Cerebellar cortex (tissue), 1 donor: ENCODE data around the gene RASGEF1C.
"Not testable (repeated sequence)": the region's sequence is repeated elsewhere in the genome, so short reads cannot be mapped to it uniquely, and the experiment has no call there.

Source experiments
- DNase-seq: peaks from one replicate; pipeline ENCODE4 v3.0.0-alpha.2; 2015; ENCODE audit warnings: low spot score

Gene RASGEF1C

DNA sequence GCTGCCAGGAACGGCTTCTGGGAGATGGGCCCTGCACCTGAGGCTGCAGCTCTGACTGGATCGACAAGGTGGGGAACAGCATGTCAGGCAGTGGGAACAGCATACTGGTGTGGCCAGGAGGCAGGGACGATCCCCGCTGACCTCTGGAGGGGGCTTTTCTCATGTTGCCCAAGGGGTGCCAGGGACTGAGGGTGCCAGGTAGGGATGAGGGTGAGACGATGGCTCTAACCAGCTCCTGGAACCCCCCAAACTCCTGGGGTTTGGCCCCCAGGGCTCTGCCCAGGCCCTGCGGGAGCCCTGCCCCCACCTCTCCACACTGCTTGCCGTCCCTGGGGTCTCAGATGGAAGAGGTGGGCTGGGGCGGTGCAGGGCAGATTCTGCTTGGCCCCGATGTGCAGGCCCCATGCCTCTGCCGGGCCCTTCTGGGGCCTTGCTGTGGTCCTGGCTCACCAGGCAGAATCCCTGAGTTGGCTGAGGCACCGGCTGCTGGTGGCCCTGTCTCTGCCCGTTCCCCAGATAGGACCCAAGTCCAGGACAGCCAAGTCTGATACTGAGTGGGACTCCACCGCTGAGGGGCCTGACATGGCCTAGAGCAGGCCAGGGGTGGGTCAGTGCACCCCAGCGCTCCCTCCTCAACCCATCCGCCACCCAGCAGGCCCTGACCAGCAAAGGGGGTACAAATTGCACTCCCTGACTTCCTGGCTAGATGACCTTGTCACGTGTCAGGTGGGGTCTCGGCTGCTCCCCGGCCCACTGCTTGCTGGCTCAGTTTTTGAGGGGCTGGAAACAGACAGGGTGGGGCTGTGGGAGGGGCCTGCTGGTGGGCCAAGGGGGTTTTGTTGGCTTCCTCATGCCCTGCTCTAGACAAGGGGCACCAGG, 109.0 kb downstream of the RASGEF1C start:
- DNase-seq = no peak

DNA sequence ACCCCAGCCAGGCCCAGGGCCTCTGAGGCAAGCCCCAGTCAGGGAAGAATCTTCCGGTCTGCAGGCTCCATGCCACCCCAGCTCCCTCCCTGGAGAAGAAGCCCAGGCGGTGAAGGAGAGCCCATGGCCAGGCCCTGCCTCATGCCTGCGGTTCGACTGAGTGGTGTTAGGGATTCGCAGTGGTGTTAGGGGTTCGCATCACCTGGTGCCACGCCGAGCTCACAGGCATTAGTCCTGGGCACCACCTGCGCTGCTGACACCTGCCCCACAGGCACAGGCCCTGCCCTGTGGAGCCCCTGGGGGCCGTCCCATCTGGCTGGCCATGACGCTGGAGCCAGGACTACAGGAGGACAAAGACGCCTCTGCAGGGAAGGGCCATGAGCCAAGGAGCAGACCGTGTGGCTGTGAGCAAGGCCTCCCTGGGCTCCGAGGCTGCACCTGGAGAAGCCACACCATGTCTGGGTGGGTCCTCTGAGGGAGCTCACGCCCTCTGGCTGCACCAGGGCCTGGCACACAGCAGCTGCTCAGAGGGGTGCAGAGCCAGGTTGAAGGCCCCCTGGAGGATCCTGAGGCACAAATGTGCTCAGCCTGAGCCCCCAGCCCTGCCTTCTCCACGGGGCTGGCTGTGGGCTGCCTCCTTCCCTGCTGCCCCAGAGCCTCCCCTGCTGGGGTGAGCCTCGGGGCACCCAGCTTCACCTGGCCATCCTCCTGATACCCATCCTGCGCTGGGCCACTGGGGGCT, 109.8 kb downstream of the RASGEF1C start:
- DNase-seq = peak; percentile 31

DNA sequence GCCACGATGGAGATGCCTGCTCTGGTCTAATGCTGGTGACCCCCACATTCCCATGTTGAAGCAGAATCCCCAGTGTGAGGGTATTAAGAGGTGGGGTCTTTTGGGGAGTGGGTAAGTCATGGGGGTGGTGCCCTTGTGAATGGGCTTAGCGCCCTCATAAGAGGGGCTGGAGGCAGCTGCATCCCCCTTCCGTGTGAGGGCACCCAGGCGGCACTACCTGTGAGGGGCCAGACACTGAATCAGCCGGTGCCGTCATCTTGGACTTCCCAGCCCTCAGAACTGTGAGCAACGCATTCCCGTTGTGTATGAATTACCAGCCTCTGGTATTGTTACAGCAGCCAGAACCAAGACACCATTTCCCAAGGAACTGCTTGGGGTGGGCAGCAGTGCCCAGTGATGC, 110.5 kb downstream of the RASGEF1C start:
- DNase-seq = no peak

DNA sequence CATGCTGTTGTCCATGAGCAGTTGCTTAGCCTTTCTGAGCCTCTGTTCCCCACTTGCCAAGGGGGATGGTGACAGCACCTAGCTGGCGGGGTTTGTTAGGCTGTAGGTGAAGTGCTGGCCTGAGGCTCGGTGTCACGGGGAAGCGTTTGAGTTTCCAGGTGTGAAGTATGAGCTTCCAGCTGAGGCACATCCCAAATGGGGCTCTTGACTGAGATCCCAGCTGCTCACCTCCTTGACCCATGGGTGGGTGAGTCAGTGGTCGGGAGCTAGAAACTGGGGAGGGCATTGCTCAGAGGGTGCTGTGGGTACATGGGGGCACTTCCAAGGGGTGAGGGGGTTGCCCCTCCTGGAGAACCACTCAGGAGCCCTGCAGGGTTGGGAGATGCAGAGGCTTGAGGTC, 111.1 kb downstream of the RASGEF1C start:
- DNase-seq = no peak

DNA sequence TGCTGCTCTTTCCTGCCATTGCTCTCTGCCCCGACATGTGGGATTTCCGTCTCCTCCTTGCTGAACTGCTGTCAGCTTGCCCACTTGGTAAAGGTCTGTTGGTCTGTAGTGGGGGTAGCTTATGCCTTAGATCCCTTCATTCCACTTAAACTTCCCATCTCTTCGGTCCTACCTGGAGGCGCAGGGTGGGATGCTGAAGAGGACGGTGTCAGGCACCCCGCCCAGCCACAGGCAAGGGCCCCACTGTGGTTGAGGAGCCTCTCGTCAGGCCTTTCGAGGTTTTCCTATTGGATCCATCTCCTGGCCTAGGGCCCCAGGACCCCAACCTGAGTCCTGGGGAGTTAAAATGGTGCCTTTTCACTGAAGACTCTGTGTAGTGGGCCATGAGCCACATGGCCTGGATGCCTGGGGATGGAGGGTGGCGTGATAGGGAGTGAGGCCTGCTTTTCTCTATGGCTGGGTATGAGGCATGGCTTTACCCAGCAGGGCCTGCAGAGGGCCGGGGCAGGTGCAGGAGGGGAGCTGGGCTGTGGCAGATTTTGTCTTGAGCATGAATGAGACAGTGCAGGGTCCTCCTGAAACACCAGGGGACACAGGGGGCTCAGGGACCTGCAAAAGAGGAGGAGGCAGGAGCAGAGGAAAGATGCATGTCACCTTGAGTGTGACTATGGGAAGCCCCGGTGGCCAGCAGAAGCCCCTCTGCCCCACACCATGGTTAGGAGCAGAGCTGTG, 111.7 kb downstream of the RASGEF1C start:
- no peak for DNase-seq

DNA sequence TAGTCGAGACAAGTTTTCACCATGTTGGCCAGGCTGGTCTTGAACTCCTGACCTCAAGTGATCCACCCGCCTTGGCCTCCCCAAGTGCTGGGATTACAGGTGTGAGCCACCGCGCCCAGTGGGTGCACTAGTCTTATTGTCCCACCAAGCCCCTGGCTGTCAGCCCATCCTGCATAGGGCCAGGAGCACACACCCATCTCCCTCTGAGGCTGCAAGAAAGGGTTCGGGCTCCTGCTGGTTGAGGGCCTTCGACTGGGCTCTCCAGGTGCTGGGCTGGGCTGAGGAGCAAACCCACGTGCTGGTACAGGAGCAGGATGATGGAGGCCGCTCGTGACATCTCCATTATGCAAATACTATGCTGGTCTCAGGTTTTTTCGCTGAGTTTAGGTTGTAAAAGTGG, 112.4 kb downstream of the RASGEF1C start:
- DNase-seq = no peak

DNA sequence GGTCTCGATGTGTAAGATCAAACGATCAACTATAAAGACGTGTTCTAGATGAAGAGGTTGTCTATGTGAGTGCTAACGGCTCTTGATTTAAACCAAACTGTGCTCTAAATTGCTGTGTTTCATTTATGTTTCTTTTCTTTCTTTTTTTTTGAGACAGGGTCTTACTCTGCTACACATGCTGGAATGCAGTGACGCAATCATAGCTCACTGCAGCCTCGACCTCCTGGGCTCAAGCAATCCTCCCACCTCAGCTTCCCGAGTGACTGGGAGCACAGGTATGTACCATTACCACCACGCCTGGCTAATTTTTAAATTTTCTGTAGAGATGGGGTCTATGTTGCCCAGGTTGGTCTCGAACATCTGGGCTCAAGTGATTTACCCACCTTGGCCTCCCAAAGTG, 113.5 kb downstream of the RASGEF1C start:
- no peak for DNase-seq

DNA sequence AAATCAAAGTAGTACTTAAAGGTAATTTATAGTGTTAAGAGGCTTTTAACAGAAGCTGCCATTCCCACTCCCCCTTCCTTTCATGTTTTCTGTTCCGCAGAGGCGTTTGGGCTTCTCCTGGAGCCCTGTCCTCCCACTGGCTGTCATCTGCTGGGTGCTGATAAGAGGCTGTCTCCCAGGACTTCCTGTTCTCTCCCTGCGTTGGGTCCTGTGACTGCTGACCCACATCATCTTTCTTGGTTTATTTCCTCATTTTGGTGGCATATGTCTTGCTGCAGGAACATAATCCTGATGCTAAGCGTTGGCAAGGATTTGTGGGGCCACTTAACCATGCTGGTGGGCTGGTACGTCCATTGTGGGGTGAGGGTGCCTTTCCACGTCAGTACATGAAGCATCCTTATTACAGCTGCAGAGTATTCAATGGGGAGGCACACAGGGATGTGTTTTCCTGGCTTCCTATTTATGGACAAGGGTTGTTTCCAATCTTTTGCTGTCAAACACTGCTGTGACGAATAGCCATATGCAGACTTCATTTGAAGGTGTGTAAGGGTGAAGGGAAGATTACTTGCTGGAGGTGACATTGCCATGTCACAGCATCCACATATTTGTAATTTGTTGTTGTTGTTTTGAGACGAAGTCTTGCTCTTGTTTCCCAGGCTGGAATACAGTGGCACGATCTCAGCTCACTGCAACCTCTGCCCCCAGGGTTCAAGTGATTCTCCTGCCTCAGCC, 115.2 kb downstream of the RASGEF1C start:
- DNase-seq = no peak

DNA sequence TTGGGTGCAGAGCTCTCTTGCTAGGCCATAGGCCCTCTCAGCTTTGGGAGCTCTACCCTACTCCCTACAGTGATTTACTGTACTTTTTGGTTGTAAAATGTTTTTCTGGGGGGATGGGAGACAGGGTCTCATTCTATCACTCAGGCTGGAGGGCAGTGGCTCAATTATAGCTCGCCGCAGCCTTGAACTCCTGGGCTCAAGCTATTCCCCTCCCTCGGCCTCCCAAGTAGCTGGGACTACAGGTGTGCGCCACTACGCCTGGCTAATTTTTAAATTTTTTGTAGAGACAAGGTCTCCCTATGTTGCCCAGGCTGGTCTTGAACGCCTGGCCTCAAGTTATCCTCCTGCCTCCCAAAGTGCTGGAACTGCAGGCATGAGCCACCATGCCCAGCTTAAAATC, 115.8 kb downstream of the RASGEF1C start:
- DNase-seq = no peak

DNA sequence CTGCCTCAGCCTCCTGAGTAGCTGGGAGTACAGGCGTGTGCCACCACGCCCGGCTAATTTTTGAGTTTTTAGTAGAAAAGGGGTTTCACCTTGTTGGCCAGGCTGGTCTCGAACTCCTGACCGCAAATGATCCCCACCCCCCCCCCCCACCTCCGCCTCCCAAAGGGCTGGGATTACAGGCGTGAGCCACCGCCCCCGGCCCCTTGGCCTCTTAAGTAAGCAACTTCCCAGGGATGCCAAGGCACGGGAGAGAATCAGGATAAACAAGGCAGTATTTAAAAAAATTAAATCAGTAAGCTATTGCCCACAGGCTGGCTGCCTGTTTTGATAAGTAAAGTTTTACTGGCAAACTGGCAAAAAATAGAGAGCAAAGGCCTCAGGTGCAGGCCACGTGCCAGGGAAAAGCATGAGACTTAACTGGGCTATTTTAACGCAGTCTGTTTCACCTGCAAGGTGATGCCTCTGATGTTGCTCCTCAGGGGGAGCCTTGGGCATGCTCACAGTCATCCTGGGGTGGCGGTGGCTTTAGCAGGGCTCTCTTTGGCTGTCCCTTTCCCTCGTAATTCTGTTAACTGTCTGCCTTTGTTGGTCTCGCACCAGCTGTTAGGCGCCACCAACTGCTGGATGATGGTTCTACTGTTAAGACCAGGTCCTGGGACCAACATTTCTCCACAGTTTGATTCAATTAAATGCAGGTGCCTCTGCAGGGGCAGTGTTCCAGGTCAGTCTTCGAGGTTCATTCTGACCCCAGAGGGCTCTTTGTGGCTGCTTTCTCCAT, 118.1 kb downstream of the RASGEF1C start:
- DNase-seq = peak; percentile 72

DNA sequence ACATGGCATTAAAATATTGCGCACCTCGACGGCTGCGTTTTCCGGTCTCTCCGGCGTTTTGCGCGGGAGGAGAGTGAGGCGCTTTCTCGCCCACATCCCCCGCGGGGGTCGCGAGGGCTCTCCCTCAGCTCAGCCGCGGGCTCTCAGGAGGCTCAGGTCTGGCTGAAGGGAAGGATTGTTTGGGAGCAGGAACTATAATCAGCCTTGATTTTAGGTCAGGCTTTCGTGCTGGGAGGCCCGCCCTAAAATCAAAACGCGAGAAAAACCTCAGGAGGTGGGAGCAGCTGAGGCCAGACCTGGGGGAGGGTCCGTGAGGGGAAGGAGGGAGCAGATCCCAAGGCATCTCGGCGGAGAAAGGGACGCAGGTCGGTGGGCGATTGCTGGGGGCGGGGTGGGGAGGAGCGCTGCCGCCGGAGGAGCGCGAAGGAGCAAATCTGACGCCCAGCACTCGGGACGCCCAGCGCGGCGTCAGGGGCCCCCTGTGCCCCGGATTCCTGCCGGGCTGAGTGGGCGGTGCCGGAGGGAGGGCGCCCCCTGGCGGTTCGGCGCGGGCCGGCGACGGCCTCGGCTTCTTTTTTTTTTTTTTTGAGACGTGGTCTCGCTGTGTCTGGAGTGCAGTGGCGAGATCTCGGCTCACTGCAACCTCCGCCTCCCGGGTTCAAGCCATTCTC, 118.8 kb downstream of the RASGEF1C start:
- DNase-seq = peak; percentile 67

DNA sequence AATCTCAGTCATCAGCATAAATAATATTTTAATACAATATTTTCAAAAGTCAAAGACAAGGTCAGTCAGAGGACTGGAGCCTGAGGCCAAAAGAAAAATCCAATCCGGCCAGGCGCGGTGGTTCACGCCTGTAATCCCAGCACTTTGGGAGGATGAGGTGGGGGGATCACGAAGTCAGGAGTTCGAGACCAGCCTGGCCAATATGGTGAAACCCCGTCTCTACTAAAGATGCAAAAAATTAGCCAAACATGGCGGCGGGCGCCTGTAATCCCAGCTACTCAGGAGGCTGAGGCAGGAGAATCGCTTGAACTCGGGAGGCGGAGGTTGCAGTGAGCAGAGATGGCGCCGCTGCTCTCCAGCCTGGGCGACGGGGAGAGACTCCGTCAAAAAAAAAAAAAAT, 119.4 kb downstream of the RASGEF1C start:
- not testable (repeated sequence) for DNase-seq

DNA sequence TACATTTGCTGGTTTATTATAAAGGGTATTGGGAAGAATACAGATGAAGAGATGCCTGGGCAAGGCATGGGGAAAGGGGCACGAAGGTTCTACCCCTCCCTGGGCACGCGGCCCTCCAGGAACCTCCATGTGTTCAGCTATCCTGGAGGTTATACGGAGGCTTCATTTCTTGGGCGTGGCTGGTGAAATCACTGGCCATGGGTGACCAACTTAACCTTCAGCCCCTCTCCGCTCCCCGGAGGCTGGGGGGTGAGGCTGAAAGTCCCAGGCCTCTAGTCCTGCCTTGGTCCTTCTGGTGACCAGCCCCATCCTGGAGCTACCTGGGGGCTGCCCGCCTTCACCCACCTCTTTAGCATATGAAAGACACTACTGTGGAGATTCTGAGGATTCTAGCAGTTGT, 120.5 kb downstream of the RASGEF1C start:
- no peak for DNase-seq

DNA sequence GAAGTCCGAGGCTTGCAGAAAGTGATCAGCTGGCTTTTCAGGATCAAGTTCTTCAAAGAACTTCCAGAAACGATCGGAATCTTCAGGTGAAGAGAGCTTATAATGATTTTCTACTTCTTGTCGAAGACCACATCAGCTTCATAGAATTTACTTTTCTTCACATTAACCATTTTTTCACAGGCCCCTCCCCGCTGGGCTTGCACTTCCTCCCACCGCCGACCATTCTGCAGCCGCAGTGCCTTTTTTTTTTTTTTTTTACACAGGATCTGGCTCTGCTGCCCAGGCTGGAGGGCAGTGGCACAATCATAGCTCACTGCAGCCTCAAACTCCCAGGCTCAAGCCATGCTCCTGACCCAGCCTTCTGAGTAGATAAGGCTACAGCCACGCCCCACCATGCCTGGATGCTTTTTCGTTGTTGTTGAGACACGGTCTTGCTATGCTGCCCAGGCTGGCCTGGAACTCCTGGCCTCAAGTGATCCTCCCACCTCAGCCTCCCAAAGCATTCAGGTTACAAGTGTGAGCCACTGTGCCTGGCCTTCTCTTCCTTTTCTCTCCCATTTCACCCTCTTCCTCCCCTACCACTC, 122.1 kb downstream of the RASGEF1C start:
- DNase-seq = no peak

DNA sequence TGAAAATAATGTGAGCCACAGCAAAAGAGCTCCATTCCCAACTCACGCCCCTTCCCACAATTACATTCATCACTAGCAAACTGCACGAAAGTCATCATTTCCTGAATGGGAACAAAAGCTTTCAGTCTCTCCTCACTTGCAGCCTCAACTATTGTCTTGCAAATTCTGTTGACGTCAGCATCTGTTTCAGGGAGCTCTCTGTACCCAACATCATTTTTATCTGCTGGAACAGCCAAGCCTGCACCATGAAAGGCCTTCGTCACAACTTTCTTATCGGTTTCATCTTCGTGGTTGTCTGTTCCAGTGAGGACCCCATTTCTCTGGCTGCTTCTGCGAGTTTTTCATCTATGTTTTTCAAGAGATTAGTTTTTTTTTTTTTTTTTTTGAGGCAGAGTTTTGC, 123.2 kb downstream of the RASGEF1C start:
- no peak for DNase-seq

DNA sequence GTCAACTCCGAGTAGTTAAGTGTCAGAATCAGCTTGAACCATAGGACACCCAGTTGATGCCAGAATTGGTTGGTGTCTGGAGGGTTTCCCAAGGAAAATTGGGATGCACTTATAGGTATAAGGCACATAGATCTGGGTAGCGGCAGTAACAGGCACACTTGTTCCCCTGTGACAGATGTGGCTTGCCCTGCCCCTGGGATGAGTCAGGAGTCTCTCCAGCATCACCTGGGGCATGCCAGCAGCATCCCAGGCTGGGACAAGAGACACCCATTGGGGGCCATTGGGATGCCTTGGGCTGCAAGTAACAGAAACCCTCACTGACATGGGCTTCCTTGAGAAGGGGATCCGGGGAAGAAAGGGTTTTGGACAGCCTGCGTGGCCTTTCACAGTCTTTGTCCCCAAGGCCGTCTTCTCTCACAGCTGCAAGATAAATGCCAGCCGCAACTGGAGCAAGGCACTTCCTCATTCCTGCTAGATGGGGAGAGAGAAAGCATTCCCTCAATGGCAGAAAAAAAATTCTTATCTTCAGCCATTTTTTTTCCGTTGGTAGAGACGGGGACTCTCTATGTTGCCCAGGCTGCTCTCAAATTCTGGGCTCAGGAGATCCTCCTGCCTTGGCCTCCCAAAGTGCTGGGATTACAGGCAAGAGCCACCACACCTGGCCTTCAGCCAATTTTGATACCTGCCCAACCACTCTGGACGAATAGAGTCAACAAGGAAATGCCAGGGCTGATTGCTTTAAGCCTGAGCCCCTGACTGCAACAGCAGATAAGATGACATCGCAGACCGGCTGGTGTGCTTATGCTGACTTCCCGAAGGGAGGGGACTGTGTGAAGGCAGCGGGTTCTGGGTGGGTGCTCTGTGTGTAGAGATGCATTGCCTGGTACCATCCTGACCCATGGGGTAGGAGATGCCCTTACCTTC, 124.1 kb downstream of the RASGEF1C start:
- no peak for DNase-seq

DNA sequence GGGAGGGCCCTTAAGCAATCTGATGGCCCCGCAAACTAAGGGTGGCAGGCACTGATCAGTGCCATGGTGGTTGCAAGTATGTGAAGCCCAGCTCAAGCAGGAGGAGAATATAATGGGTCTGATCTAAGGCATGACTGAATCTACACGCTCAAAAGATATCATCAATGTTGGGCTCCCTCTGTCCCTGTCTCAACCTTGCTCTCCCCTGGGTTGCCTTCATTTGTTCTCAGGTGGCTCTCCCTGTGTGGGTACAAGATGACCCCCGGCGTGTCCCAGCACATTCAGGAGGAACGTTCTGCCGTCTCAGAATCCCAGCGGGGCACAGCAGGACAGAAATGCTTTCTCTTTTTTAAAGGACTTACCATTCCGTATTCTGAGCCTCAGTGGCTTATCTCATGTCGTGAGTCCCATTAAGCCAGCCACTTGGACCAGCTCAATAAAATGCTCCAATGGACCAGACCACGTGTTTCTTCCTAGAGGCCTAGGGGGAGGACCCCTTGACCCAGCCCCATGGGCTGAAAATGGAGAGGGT, 125.4 kb downstream of the RASGEF1C start:
- no peak for DNase-seq

DNA sequence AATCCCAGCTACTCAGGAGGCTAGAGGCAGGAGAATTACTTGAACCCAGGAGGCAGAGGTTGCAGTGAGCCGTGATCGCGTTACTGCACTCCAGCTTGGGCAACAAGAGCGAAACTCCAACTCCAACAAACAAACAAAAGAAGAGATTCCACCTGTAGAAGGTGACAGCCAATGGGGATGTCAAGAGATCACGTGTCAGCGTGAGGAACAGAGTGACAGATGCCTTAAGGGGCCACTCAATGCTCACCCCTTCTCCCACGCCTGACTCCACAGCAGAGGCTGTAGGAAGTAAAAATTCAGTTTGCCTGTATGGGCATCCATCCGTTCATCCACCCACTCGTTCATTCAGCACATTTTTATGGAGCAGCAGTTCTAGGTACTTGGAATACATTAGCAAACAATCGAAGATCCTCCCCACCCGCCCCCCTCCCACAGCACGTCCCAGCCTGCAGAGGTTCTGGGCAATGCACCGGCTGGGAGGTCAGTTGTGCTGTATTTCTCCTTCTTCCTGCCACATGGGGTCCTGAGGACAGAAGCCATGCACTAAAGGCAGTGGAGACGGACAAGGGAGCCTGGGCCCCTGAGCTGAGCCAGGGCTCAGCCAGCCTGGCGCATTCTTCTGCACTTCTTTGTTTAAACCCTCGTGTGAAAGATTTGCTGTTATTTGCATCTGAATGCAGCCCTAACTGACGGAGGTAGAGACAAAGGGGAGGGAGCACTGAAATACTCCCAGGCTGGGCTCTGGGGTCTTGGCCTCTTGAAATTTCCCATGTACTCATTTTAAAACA, 126.2 kb downstream of the RASGEF1C start:
- DNase-seq = no peak
